Parathyroid adenoma (tissue), 2 donors: ENCODE measurements around the gene MGAT4A.

ENCODE experiments used
- H2AFZ ChIP-seq: fragments of 300-600 bp; sonication (generic); one replicate; pipeline ENCODE4 v1.7.0; 2017; ENCODE audit warnings: antibody characterized with exemption, mild to moderate bottlenecking
- H3K27ac ChIP-seq: fragments of 300-600 bp; sonication (generic); one replicate; pipeline ENCODE4 v1.7.0; 2017
- H3K27me3 ChIP-seq: fragments of 300-600 bp; sonication (generic); one replicate; pipeline ENCODE4 v1.7.0; 2017; ENCODE audit warnings: low read length; ENCODE audit not compliant: control insufficient read depth, insufficient read depth
- H3K36me3 ChIP-seq: fragments of 300-600 bp; sonication (generic); one replicate; pipeline ENCODE4 v1.7.0; 2017; ENCODE audit warnings: low read length; ENCODE audit not compliant: control insufficient read depth, insufficient read depth
- H3K4me1 ChIP-seq: fragments of 300-600 bp; sonication (generic); one replicate; pipeline ENCODE4 v1.7.0; 2017; ENCODE audit warnings: control low read depth
- H3K4me2 ChIP-seq: fragments of 300-600 bp; sonication (generic); one replicate; pipeline ENCODE4 v1.7.0; 2017; ENCODE audit warnings: low read length
- H3K4me3 ChIP-seq: fragments of 300-600 bp; sonication (generic); one replicate; pipeline ENCODE4 v1.7.0; 2017; ENCODE audit warnings: low read depth, low read length
- H3K79me2 ChIP-seq: fragments of 300-600 bp; sonication (generic); one replicate; pipeline ENCODE4 v1.7.0; 2017; ENCODE audit warnings: control low read depth
- H3K9ac ChIP-seq: fragments of 300-600 bp; sonication (generic); one replicate; pipeline ENCODE4 v1.7.0; 2017; ENCODE audit warnings: mild to moderate bottlenecking
- H3K9me3 ChIP-seq: fragments of 300-600 bp; sonication (generic); one replicate; pipeline ENCODE4 v1.7.0; 2017; ENCODE audit warnings: low read length; ENCODE audit not compliant: control insufficient read depth
- CTCF ChIP-seq: fragments of 300-600 bp; sonication (generic); IDR thresholded peaks from one replicate; pipeline ENCODE4 v1.7.0; 2017; ENCODE audit warnings: antibody characterized with exemption, mild to moderate bottlenecking
- donor health status: primary hyperparathyroidism.

Gene MGAT4A

GRCh38 chr2:98768384-98769113 lies 37.6 kb upstream of the MGAT4A start:
- H3K79me2 ChIP-seq = no peaks in the 10 kb centered on the region
- peaks cover 23% of the 10 kb centered on the region for H3K4me1 ChIP-seq
- no peaks in the 10 kb centered on the region for H3K36me3 ChIP-seq
- H2AFZ ChIP-seq = peak overlapping the region; percentile 79
- H3K9ac ChIP-seq = no peak overlapping the region
- no peak overlapping the region for H3K4me2 ChIP-seq
- H3K9me3 ChIP-seq = no peaks in the 10 kb centered on the region
- H3K4me3 ChIP-seq = no peak overlapping the region
- peak overlapping the region; percentile 56 for H3K27ac ChIP-seq
- TF ChIP-seq CTCF = no peak
- no peaks in the 10 kb centered on the region for H3K27me3 ChIP-seq

- no peaks in the 10 kb centered on the region for H3K36me3 ChIP-seq
- peaks cover 31% of the 10 kb centered on the region for H3K4me1 ChIP-seq
- H3K9ac ChIP-seq = no peak overlapping the region
- H3K4me2 ChIP-seq = no peak overlapping the region
- H3K79me2 ChIP-seq = no peaks in the 10 kb centered on the region
- no peaks in the 10 kb centered on the region for H3K27me3 ChIP-seq
- H3K4me3 ChIP-seq = no peak overlapping the region
- H3K9me3 ChIP-seq = no peaks in the 10 kb centered on the region
- no peak overlapping the region for H3K27ac ChIP-seq
- TF ChIP-seq CTCF = no peak
- H2AFZ ChIP-seq = no peak overlapping the region
Observed at GRCh38 chr2:98764499-98764898, 33.6 kb upstream of the MGAT4A start.

DNA sequence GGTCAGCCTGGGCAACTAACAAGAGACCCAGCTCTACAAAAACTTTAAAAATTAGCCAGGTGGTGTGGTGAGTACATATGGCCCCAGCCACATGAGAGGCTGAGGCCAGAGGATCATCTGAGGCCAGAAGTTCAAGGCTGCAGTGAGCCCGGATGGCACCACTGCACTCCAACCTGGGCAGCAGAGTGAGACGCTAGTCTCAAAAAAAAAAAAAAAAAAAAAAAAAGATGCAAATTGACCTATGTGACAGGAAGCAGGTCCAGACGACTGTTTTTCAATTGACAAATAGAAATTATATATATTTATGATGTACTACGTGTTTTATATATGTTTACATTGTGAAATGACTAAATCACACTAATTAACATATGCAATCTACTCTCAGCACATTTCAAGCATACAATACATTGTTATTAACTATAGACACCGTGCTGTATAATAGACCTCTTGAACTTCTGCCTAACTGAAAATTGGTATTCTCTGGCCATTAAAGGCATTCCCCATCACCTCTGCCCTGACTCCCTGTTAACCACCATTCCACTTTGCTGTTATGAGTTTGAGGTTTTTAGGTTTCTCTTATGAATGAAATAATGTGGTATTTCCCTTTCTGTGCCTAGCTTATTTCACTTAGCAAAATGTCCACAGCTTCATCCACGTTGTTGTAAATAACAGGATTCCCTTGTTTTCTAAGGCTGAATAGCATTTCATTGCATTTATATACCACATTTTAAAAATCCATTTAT lies 32.4 kb upstream of the MGAT4A start:
- Histone ChIP-seq H3K36me3 (no peaks in the 10 kb centered on the region), H3K79me2 (no peaks in the 10 kb centered on the region), H3K27ac (no peak overlapping the region), H3K4me2 (no peak overlapping the region), H3K9ac (no peak overlapping the region), H3K4me1 (peaks cover 28% of the 10 kb centered on the region), H3K9me3 (no peaks in the 10 kb centered on the region), H2AFZ (no peak overlapping the region), H3K27me3 (no peaks in the 10 kb centered on the region), H3K4me3 (no peak overlapping the region)
- TF ChIP-seq CTCF = no peak

DNA sequence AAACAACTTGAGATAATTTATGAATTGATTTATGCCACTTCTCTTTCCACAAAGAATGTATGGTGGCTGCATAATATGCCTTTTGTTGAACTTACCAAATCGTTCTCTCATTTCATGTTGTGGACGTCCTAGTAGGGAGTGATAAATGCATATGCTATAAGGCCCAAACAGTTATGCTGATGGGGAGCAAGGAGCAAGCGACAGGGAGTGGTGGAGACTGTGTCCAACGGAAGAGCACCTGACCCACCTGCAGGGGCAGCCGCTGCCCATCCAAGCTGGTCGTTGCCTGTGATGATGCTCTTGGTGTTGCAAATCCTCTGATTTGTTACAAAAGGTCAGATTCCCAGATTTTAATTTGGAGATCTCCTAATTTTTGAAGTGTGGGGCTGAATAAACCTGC lies 31.0 kb upstream of the MGAT4A start:
- H3K27me3 ChIP-seq = no peaks in the 10 kb centered on the region
- H3K36me3 ChIP-seq = no peaks in the 10 kb centered on the region
- no peak for TF ChIP-seq CTCF
- H3K27ac ChIP-seq = peak overlapping the region; percentile 67
- H2AFZ ChIP-seq = no peak overlapping the region
- H3K4me2 ChIP-seq = no peak overlapping the region
- no peaks in the 10 kb centered on the region for H3K79me2 ChIP-seq
- no peak overlapping the region for H3K9ac ChIP-seq
- H3K4me3 ChIP-seq = no peak overlapping the region
- H3K4me1 ChIP-seq = peaks cover 40% of the 10 kb centered on the region
- no peaks in the 10 kb centered on the region for H3K9me3 ChIP-seq
